KG1 (cell line): ENCODE measurements around the gene TCAP.

Experiments
- DNase-seq: peaks from one replicate; lab custom pipeline; 2025; lab: John Stamatoyannopoulos, UW

The TCAP gene

GRCh38 chr17:39664581-39665561, at the start of gene TCAP:
Gene TCAP (plus strand): TSS chr17:39665349. CDS start chr17:39665360, 11 bp downstream.
- no peak for DNase-seq

GRCh38 chr17:39615434-39615833, 49.7 kb upstream of the TCAP start:
- DNase-seq = no peak

GRCh38 chr17:39617100-39617445, 48.1 kb upstream of the TCAP start:
- DNase-seq = no peak

GRCh38 chr17:39617446-39618245, 47.5 kb upstream of the TCAP start:
- no peak for DNase-seq

GRCh38 chr17:39618246-39618913, 46.8 kb upstream of the TCAP start:
- DNase-seq = no peak

GRCh38 chr17:39618956-39619785, 46.0 kb upstream of the TCAP start:
- no peak for DNase-seq

GRCh38 chr17:39619786-39620101, 45.4 kb upstream of the TCAP start:
- no peak for DNase-seq

GRCh38 chr17:39621523-39622379, 43.4 kb upstream of the TCAP start:
- peak; percentile 80 for DNase-seq

- DNase-seq = no peak
Measured at GRCh38 chr17:39622380-39623006, 42.7 kb upstream of the TCAP start.

- DNase-seq = peak; percentile 52
Measured at GRCh38 chr17:39623356-39623950, 41.7 kb upstream of the TCAP start.

- DNase-seq = no peak
Measured at GRCh38 chr17:39624313-39624712, 40.8 kb upstream of the TCAP start.

- no peak for DNase-seq
Measured at GRCh38 chr17:39625198-39625785, 39.9 kb upstream of the TCAP start.

GRCh38 chr17:39626171-39627046, 38.7 kb upstream of the TCAP start, which contains the start of gene PPP1R1B:
Gene PPP1R1B (plus strand): TSS chr17:39626952. CDS start chr17:39627393, 441 bp downstream.
- DNase-seq = no peak

- DNase-seq = no peak
Measured at GRCh38 chr17:39627047-39627711, 38.0 kb upstream of the TCAP start.

GRCh38 chr17:39627712-39628516, 37.2 kb upstream of the TCAP start:
- DNase-seq = no peak

- no peak for DNase-seq
Measured at GRCh38 chr17:39628655-39629493, 36.3 kb upstream of the TCAP start.
